Sigmoid colon (tissue), 7 donors: ENCODE results near the gene TEX35. TPM values are rescaled to one million over a fixed set of nuclear protein-coding genes. Genes with fewer than 3 reads are reported as not detected.

Source experiments
- DNase-seq: peaks from one replicate; pipeline ENCODE4 v3.0.0-alpha.2; 2019
- H3K27ac ChIP-seq, 4 donors: fragments of 200-600 bp; sonication (generic); one replicate each; pipeline ENCODE4 v1.5.1; 2016 to 2019; ENCODE audit warnings: mild to moderate bottlenecking in 1 of 4
- H3K27me3 ChIP-seq, 3 donors: fragments of 200-600 bp; sonication (generic); one replicate each; pipeline ENCODE4 v1.5.1; 2019; ENCODE audit warnings: mild to moderate bottlenecking in 1 of 3
- H3K36me3 ChIP-seq, 4 donors: fragments of 200-600 bp; sonication (generic); one replicate each; pipeline ENCODE4 v1.5.1; 2016 to 2019
- H3K4me1 ChIP-seq, 4 donors: fragments of 200-600 bp; sonication (generic); one replicate each; pipeline ENCODE4 v1.5.1; 2017 to 2019
- H3K4me3 ChIP-seq, 4 donors: fragments of 200-600 bp; sonication (generic); one replicate each; pipeline ENCODE4 v1.5.1; 2017 to 2019; ENCODE audit warnings: mild to moderate bottlenecking in 2 of 4, moderate library complexity in 1 of 4
- H3K9me3 ChIP-seq, 4 donors: fragments of 200-600 bp in 3 of 4; sonication (generic) in 3 of 4; one replicate each; pipeline versions ENCODE4 v1.5.1 to v1.6.1; 2013 to 2019
- EP300 ChIP-seq, 4 donors: sonication (generic); formaldehyde crosslinking; IDR thresholded peaks; one replicate each; pipeline ENCODE4 v1.6.1; 2017; ENCODE audit warnings: antibody characterized with exemption in 4 of 4
- POLR2A ChIP-seq, 2 donors: fragments of 450-650 bp; IDR thresholded peaks; one replicate each; pipeline ENCODE4 v1.6.1; 2016; ENCODE audit warnings: antibody characterized with exemption in 2 of 2, mild to moderate bottlenecking in 2 of 2, moderate library complexity in 2 of 2
- POLR2AphosphoS5 ChIP-seq, 4 donors: sonication (generic); formaldehyde crosslinking; IDR thresholded peaks; one replicate each; pipeline ENCODE4 v1.6.1; 2017; ENCODE audit warnings: antibody characterized with exemption in 4 of 4
- WGBS, 2 donors: extraction: QIAGEN DNeasy Blood & Tissue Kit; methylation state at CpG; one replicate each; pipeline ENCODE4 v1.1.7; 2013; 5-methylcytosine and 5-hydroxymethylcytosine counted together
- intact Hi-C: fragments of 100-400 bp; cut with DNase I; formaldehyde crosslinking; loops from one replicate; pipeline ENCODE4 v1.15.1; 2023
- polyA plus RNA-seq, 3 donors: library from polyadenylated mRNA; stranded (reverse); fragments of 200-250 nt; gene quantifications; one replicate each; pipeline ENCODE4 v1.2.3, GENCODE V29; 2013
- total RNA-seq, 4 donors: library from RNA; depleted of rRNA; stranded (reverse); fragments of >200 nt; gene quantifications; one replicate each; pipeline ENCODE4 v1.1.0, GENCODE V29; 2016
- TF ChIP-seq, protein P1 (sequence below), 4 experiments: fragments of 450-650 bp in 3 of 4; fragments of 200-600 bp in 1 of 4; IDR thresholded peaks; one replicate each; pipeline ENCODE4 v1.5.1; 2016 to 2019; ENCODE audit warnings: antibody characterized with exemption in 4 of 4, mild to moderate bottlenecking in 3 of 4, moderate library complexity in 2 of 4
- donor health status: healthy with polysubstance abuse.
- donor health status: Bipolar disorder and iron deficiency.
- donor health status: healthy.

Gene TEX35
- total and polyA plus RNA-seq, 7 donors: not detected

DNA sequence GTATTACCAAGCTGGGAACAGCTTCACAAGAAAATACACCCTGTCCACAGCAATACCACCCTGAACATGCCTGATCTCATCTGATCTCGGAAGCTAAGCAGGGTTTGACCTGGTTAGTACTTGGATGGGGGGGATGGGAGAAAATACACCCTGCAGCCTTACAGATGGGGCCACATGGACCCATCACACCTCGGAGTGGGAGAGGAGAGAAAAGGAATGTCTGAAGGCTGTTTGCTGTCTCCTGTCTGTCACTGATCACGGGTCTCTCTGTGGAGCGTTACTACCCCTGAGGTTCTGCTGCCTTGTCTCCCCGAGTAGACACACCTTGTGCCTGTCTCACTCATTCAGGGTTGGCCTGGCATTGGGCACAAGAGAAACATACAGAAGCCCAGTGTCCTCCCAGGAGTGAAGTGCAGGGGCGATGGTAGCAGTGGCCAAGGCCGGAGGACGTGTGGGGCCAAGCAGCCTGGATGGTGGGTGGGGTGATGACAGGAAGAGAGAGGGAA lies 48.0 kb downstream of the TEX35 start:
- TF ChIP-seq, protein P1, sequence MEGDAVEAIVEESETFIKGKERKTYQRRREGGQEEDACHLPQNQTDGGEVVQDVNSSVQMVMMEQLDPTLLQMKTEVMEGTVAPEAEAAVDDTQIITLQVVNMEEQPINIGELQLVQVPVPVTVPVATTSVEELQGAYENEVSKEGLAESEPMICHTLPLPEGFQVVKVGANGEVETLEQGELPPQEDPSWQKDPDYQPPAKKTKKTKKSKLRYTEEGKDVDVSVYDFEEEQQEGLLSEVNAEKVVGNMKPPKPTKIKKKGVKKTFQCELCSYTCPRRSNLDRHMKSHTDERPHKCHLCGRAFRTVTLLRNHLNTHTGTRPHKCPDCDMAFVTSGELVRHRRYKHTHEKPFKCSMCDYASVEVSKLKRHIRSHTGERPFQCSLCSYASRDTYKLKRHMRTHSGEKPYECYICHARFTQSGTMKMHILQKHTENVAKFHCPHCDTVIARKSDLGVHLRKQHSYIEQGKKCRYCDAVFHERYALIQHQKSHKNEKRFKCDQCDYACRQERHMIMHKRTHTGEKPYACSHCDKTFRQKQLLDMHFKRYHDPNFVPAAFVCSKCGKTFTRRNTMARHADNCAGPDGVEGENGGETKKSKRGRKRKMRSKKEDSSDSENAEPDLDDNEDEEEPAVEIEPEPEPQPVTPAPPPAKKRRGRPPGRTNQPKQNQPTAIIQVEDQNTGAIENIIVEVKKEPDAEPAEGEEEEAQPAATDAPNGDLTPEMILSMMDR (IDR thresholded peaks at IDR 0.05): no peak
- TF ChIP-seq POLR2AphosphoS5 (IDR thresholded peaks at IDR 0.05): no peak
- Histone ChIP-seq H3K27ac (no peak overlapping the region), H3K36me3 (no peaks in the 10 kb centered on the region), H3K4me3 (no peak overlapping the region), H3K27me3 (no peaks in the 10 kb centered on the region), H3K4me1 (peaks cover 0 to 5% (median 0%) of the 10 kb centered on the region in 4 donors), H3K9me3 (no peaks in the 10 kb centered on the region)
- no peak for DNase-seq
- intact Hi-C loops: loop anchor here (5.0 kb wide), 1 partner anchor 36 kb away; no protein-coding TSS in a partner anchor
- WGBS, 2 donors: 85 to 88% methylated on average over 8 of the region's 8 CpGs

DNA sequence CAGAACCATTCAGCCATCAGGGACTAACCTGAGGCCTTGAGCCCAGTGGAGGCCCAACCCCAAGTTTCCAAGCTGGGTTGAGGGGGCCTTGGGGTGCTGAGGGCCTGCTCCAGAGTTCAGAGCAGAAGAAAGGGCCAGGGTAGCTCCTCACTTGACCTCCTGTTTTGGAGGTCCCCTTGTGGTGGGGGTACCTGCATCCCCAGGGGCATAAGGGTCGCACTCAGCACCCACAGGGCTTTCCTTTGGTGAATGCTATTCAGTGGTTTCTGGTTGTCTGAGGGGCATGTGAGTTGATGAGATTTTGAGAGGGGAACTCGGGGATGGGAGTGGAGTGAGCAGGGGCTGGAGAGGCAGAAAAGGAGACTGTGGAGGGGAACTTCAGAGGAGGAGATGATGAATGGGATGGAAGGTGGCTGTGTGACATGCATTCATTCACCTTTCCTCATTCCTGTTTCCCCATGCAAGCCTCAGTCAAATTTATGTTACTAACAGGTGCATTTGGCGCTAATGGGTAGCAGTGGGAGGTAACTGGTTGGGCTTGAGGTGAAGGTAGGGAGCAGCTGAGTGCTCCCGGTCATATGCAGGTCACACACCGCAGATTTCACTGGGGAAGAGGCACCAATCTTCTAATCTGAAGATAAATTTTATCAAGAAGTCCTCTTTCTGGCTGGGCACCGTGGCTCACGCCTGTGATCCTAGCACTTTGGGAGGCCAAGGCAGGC lies 50.4 kb downstream of the TEX35 start:
- Histone ChIP-seq H3K4me1 (peaks cover 0 to 5% (median 0%) of the 10 kb centered on the region in 4 donors), H3K9me3 (no peaks in the 10 kb centered on the region), H3K27me3 (no peaks in the 10 kb centered on the region), H3K4me3 (no peak overlapping the region), H3K36me3 (no peaks in the 10 kb centered on the region), H3K27ac (no peak overlapping the region)
- WGBS, 2 donors: 93 to 94% methylated on average over 7 of the region's 7 CpGs
- intact Hi-C loops: loop anchor here (5.0 kb wide), 1 partner anchor 34 kb away; no protein-coding TSS in a partner anchor
- no peak for TF ChIP-seq POLR2A (IDR thresholded peaks at IDR 0.05)
- no peak for TF ChIP-seq EP300 (IDR thresholded peaks at IDR 0.05)
- TF ChIP-seq POLR2AphosphoS5 (IDR thresholded peaks at IDR 0.05): no peak
- TF ChIP-seq, protein P1 (IDR thresholded peaks at IDR 0.05): no peak
- DNase-seq: no peak

DNA sequence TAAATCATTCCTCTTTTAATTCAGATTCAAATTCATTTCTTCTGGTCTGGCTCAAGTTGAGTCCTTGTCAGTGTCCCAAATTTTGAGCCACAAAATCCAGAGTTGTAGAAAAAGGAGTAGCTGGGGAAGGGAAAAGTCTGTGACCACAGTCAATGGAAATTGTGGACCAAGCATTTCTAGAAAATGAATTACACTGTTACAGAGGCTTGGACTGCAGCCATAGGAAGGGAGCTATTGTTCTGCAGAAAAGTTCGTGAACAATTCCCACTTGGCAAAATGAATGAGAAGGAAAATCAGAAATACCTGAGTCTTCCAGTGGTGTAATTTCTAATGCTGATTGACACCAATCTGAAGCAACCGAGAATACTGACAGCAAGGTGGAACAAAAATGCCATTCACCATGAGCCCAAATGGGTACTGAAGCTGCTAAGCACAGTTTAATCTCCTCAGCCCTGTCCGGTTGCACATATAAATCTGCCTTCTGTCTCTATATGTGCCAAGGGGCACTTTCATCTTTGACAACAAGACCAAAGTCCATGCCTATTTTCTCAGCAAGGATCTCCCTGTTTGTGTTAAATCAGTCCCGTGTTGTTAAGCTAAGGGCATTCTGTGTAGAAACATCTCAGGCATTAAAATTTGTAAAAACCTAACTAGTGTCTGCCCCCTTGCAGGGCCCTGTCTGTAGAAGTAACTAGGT lies 51.3 kb downstream of the TEX35 start:
- H3K4me1 ChIP-seq: peaks cover 0 to 5% (median 0%) of the 10 kb centered on the region in 4 donors
- H3K36me3 ChIP-seq: no peaks in the 10 kb centered on the region
- no peak for TF ChIP-seq EP300 (IDR thresholded peaks at IDR 0.05)
- TF ChIP-seq, protein P1 (IDR thresholded peaks at IDR 0.05): no peak
- TF ChIP-seq POLR2A (IDR thresholded peaks at IDR 0.05): no peak
- TF ChIP-seq POLR2AphosphoS5 (IDR thresholded peaks at IDR 0.05): no peak
- H3K27me3 ChIP-seq: no peaks in the 10 kb centered on the region
- 18 to 62% methylated on average over 4 of the region's 4 CpGs for WGBS, 2 donors
- intact Hi-C loops: loop anchor here (5.0 kb wide), 1 partner anchor 33 kb away; no protein-coding TSS in a partner anchor
- H3K4me3 ChIP-seq: no peak overlapping the region
- H3K27ac ChIP-seq: no peak overlapping the region
- no peaks in the 10 kb centered on the region for H3K9me3 ChIP-seq
- no peak for DNase-seq

DNA sequence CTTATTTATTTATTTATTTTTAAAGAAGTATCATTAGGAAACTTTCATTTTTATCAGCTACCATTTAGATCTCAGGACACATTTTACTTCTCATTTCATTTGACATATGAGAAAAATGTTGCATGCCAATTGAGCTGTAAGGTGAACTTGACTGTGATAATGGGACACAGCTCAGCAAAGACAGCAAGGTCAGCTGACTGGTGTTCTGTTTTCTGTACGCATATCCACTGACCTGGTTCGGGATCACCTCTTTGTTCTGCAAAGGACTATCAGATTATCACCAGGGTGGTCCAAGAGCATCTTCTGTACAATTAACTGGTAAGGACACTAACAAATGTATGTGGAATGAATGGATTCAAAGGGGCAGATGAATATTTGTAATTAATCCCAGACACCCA lies 51.9 kb downstream of the TEX35 start:
- WGBS, 2 donors: 45 to 65% methylated on average over 2 of the region's 2 CpGs
- H3K9me3 ChIP-seq: no peaks in the 10 kb centered on the region
- TF ChIP-seq POLR2AphosphoS5 (IDR thresholded peaks at IDR 0.05) (no peak), POLR2A (IDR thresholded peaks at IDR 0.05) (no peak), EP300 (IDR thresholded peaks at IDR 0.05) (no peak)
- TF ChIP-seq, protein P1 (IDR thresholded peaks at IDR 0.05): no peak
- peaks cover 0 to 5% (median 0%) of the 10 kb centered on the region in 4 donors for H3K4me1 ChIP-seq
- H3K36me3 ChIP-seq: no peaks in the 10 kb centered on the region
- DNase-seq: no peak
- no peak overlapping the region for H3K4me3 ChIP-seq
- no peaks in the 10 kb centered on the region for H3K27me3 ChIP-seq
- H3K27ac ChIP-seq: no peak overlapping the region
- intact Hi-C loops: loop anchor here (5.0 kb wide), 1 partner anchor 33 kb away; no protein-coding TSS in a partner anchor
